GM11168 (cell line): ENCODE data around the gene TUBA3E.
"Not testable (repeated sequence)": the region's sequence is repeated elsewhere in the genome, so short reads cannot be mapped to it uniquely, and the experiment has no call there.

Source experiments
- in situ Hi-C: fragments of 300-500 bp; cut with MboI; formaldehyde crosslinking; loops from one replicate; pipeline ENCODE4 v1.12.0; 2022; ENCODE audit warnings: low sequenced_read_pairs; ENCODE audit not compliant: unreplicated experiment

The TUBA3E gene

DNA sequence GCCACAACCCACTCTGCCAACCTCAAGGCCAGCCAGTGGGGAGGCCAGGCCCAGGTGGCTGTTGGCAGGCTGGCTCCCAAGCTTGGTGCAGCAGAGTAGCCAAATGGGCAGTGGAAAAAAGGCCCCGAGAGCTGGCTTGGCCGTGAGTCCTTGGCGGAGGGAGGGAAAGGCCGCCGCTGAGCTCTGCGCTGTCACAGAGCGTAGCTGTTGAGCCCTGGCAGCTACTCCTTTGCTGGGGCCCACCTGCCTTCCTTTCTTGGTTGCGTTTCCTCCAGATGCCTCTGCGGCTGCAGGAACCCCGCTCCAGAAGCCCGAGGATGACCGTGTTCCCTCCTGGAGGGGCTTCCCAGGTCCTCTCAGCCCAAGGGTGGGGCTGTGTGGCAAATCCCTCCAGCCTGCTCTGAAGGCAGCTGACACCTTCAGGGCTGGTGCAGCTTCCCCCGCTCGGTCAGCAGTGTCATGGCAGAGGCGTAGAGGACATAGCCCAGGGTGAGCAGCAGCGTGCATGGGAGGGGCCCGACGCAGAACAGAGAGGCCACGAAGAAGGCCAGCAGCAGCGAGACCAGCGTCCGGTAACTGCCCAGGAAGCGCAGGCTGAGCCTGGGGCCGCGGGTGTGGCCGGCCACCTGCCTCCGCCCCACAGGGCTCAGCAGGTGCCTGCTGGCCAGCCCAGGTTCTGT lies 46.0 kb downstream of the TUBA3E start:
- in situ Hi-C loops, result not testable (repeated sequence)

- in situ Hi-C loops, result not testable (repeated sequence)
These were observed 47.1 kb downstream of the TUBA3E start for GRCh38 chr2:130151145-130151512.

GRCh38 chr2:130150181-130151144 lies 47.8 kb downstream of the TUBA3E start:
- in situ Hi-C loops, result no loop called here

GRCh38 chr2:130148515-130148914 lies 49.7 kb downstream of the TUBA3E start:
- in situ Hi-C loops, result not testable (repeated sequence)

GRCh38 chr2:130145006-130145414 lies 53.2 kb downstream of the TUBA3E start, which contains the start of gene CCDC74B:
TSS of gene CCDC74B (minus strand) at chr2:130145112. CDS start at chr2:130144996, 116 bp downstream.
- in situ Hi-C loops, result not testable (repeated sequence)

DNA sequence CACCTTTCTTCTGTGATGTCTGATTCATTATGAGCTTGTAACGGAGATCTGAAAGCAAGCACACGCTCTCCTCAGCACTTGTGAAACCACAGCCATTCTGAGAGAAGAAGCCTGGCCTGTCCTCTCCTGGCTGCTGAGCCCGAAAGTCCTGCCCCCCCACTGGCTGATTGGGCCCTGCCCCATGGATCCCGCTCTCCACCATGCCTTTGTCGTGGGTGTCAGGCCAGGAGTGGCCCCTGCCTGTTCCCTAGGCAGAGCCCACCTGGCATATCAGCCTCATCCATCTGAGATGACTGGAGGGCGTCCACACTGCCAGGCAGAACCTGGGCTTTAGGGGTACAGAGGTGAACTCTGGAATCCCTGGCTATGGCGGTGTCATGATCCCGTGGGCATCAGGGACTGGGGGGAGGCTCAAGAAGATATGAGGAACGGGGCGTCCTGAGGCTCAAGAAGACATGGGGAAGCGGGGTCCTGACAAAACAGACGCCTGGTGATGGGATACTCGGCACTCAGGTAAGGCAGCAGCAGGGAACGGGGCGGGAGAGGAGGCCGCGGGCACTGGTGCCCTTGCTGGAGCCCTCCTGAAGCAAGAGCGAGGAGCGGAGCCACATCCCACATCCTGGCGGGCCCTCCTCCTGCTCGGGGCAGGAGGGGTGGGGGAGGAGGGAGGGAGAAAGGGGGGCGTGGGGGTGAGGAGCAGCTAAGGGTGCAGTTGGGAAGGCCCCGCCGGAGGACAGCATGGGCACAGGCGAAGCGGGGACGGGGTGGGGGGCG lies 54.8 kb downstream of the TUBA3E start:
- in situ Hi-C loops, result not testable (repeated sequence)

GRCh38 chr2:130142396-130143265 lies 55.6 kb downstream of the TUBA3E start:
- in situ Hi-C loops, result not testable (repeated sequence)
